ENCODE measurements around the gene CACNB2.
"Not testable (repeated sequence)": the region's sequence is repeated elsewhere in the genome, so short reads cannot be mapped to it uniquely, and the experiment has no call there.

The CACNB2 gene

DNA sequence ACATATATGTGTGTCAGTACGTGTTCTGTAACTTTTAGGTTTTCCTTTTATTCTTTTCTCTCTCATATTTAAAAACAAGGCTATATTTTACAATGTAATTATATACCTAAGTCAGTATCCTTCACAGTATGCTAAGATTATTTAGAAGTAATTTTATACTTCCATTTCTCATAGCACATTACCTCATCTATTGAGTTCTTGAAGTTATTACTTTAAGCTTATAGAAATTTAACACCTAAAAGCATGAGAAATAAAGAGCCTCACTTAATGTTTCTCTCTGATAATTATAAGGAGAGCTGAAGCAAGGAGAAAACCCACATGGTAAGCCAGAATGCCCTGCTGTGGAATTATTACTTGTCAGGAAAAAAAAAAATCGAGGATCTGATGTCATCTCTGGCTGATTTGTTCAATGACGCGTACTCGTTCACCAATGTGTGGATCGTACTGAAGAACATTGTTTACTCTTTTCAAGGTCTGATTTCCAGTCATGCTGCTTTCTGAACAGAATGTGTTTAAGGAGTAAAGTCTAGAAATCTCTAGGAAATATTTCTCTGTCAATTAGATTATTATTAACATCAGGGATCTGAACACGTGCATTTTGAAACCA lies 21.9 kb downstream of the CACNB2 start:
- TF ChIP-seq, protein P1, sequence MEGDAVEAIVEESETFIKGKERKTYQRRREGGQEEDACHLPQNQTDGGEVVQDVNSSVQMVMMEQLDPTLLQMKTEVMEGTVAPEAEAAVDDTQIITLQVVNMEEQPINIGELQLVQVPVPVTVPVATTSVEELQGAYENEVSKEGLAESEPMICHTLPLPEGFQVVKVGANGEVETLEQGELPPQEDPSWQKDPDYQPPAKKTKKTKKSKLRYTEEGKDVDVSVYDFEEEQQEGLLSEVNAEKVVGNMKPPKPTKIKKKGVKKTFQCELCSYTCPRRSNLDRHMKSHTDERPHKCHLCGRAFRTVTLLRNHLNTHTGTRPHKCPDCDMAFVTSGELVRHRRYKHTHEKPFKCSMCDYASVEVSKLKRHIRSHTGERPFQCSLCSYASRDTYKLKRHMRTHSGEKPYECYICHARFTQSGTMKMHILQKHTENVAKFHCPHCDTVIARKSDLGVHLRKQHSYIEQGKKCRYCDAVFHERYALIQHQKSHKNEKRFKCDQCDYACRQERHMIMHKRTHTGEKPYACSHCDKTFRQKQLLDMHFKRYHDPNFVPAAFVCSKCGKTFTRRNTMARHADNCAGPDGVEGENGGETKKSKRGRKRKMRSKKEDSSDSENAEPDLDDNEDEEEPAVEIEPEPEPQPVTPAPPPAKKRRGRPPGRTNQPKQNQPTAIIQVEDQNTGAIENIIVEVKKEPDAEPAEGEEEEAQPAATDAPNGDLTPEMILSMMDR (IDR thresholded peaks at IDR 0.05; ENCODE audit: control extremely low read depth, extremely low read depth, low read depth, missing control alignments) = no peak
- CTCF ChIA-PET = no interaction called here
- POLR2A ChIA-PET = no interaction called here
- no peak for DNase-seq (ENCODE audit: extremely low spot score)

DNA sequence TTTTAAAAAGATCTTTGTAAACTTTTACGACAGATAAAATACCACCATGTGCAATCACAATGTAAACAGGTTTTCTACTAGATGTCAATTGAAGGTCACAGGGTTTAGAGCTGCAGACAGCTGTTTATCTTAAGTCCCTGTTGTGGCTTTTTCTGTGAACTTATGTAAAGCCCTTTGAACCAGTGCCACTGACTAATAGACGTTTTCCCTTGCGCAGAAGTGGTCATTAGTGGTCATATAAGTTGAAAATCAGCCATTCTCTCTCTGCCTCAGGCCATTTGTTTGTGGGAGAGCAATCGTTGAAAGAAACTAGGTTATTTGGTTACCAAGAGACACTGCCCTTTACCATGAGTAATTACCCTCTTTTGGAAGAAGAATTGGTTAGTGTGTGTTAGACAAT lies 23.9 kb downstream of the CACNB2 start:
- POLR2A ChIA-PET = no interaction called here
- DNase-seq (ENCODE audit: extremely low spot score) = no peak
- TF ChIP-seq, protein P1 (IDR thresholded peaks at IDR 0.05; ENCODE audit: control extremely low read depth, extremely low read depth, low read depth, missing control alignments) = no peak
- CTCF ChIA-PET = no interaction called here

DNA sequence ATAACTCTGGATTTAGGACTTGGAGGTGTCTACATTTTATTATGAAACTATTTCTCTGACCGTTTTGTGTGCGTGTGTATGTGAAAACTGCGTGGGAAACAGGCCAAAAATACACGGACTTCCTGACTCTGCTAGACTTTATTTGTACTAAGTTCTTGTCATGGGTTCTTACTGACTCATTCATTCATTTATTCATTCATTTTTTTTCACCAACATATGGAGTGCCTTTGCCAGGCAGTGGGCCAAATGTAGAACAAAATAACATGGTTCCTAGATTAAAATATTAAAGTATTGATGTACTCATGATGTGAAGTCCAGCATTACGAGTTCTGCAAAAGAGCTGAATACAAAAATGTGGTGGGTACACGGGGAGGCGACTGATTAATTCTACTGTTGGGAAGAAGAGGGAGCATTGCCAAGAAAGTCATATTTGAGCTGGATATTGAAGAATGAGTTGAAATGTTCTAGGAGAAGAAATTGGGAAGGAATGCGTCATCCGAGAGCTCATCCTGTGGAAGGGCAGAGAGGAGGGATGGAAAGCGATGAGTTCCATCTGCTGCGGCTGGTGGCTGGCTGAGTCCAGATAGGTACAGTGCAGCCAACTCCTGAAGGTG lies 24.6 kb downstream of the CACNB2 start:
- no peak for DNase-seq (ENCODE audit: extremely low spot score)
- ChIA-PET CTCF (interaction anchor here (1.3 kb wide), 1 partner anchor 20 kb away, joined by 3 read pairs; no protein-coding TSS in a partner anchor), POLR2A (no interaction called here)
- TF ChIP-seq, protein P1 (IDR thresholded peaks at IDR 0.05; ENCODE audit: control extremely low read depth, extremely low read depth, low read depth, missing control alignments) = no peak

DNA sequence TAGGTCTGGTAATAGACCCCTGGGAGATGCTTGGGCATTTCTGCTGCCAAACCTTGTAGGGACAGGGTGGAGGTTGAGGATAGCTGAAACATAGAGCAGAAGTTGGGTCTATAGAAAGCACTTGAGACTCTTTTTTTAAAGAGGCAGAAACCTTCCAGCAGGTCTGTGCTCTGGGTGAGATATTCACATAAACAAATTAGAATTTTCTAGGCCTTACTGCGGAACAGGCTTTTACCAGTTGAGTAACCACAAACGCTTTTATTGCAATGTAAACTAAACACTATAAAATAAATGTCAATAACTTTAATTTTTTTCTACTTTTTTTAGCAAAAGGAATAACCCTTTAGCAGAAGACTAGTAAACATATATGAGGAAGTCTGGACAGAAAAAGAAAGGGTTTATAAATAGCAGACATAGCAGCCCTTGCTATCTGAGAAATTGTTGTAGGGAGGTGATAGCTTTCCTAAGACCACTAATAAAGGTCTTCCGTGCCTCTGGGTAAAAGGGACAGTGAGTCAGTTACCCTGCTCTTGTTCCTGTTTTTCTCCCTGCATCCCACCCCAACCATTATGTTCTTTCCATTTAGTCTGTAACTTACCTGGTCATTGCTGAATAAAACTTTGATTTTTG lies 38.7 kb downstream of the CACNB2 start:
- TF ChIP-seq, protein P1 (IDR thresholded peaks at IDR 0.05; ENCODE audit: control extremely low read depth, extremely low read depth, low read depth, missing control alignments) = no peak
- no peak for DNase-seq (ENCODE audit: extremely low spot score)
- POLR2A ChIA-PET = no interaction called here
- CTCF ChIA-PET = no interaction called here

DNA sequence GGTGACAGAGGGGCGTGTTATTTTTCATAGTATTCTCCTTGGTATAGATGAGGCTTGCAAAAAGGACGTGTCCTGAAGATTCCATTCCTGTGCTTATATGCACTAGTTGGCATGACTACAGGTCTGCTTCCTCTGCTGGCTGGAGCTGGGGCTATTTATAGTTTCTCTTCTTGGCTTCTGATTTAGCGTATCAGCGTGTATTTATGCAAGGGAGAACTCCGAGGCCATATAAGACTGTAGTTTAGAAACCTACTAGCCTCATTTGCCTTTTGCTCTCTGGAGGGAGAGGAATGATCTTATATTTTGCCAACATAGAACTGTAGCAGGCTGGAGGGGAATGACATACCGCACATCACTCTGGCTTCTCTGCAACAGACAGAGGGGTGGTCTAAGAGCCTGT lies 39.7 kb downstream of the CACNB2 start:
- TF ChIP-seq, protein P1 (IDR thresholded peaks at IDR 0.05; ENCODE audit: control extremely low read depth, extremely low read depth, low read depth, missing control alignments) = no peak
- POLR2A ChIA-PET = no interaction called here
- DNase-seq (ENCODE audit: extremely low spot score) = no peak
- CTCF ChIA-PET = no interaction called here

DNA sequence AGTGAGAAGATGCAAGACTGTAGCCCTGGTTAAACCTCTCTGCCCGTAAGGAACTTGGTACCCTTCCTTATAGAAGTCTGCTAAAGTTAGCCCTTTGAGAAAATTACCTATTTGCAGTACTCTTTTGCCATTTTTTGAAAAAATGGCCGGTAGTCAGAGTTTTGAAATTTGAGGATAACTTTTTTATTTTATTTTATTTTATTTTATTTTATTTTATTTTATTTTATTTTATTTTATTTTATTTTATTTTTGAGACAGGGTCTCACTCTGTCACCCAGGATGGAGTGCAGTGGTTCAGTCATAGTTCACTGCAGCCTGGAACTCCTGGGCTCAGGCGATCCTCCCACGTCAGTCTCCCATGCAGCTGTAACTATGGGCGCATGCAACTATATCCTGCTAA lies 41.2 kb downstream of the CACNB2 start:
- CTCF ChIA-PET = not testable (repeated sequence)

DNA sequence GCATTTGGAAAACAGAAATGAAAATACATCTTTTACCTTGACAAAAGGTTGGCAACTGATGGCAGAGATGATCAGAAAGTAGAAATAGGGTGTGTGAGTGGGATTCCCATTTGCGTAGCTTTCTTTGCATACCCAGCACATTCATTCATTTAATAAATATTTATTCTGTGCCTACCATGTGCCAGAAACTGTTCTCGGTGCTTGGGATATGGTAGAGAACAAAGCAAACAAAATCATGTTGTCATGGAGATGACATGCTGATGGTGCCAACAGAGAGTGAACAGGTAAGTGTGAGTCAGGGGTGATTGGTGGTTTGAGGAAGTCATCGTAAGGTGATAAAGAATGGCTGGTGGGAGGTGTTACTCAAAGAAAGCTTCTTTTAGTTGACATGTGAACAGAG lies 45.4 kb downstream of the CACNB2 start:
- POLR2A ChIA-PET = no interaction called here
- CTCF ChIA-PET = interaction anchor here (1.1 kb wide), 1 partner anchor 20 kb away, joined by 3 read pairs; no protein-coding TSS in a partner anchor
- DNase-seq (ENCODE audit: extremely low spot score) = no peak
- TF ChIP-seq, protein P1 (IDR thresholded peaks at IDR 0.05; ENCODE audit: control extremely low read depth, extremely low read depth, low read depth, missing control alignments) = no peak

More for the DNA sequence above, 41.2 kb downstream of the CACNB2 start:
- DNase-seq (ENCODE audit: extremely low spot score); POLR2A ChIA-PET: not testable (repeated sequence)

All from GM10248 (cell line).